ENCODE measurements around the gene FIZ1.

FIZ1 gene

DNA sequence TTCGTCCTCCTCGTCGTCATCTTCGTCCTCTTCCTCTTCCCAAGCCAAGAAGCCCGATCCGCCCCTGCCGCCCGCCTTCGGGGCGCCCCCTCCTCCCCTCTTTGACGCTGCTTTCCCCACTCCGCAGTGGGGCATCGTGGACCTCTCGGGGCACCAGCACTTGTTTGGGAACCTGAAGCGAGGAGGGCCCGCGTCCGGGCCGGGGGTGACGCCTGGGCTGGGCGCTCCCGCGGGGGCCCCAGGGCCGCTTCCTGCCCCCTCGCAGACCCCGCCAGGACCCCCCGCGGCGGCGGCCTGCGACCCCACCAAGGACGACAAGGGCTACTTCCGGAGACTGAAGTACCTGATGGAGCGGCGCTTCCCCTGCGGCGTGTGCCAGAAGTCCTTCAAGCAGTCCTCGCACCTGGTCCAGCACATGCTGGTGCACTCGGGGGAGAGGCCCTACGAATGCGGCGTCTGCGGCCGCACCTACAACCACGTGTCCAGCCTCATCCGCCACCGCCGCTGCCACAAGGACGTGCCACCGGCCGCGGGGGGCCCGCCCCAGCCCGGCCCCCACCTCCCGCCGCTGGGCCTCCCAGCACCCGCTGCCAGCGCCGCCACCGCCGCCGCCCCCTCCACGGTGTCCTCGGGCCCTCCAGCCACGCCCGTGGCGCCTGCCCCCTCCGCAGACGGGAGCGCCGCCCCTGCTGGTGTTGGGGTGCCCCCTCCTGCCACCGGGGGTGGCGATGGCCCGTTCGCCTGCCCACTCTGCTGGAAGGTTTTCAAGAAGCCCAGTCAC is 14.8 kb upstream of the FIZ1 start:
- DNase-seq (ENCODE audit: low read depth in 2 of 2), result no peak

DNA sequence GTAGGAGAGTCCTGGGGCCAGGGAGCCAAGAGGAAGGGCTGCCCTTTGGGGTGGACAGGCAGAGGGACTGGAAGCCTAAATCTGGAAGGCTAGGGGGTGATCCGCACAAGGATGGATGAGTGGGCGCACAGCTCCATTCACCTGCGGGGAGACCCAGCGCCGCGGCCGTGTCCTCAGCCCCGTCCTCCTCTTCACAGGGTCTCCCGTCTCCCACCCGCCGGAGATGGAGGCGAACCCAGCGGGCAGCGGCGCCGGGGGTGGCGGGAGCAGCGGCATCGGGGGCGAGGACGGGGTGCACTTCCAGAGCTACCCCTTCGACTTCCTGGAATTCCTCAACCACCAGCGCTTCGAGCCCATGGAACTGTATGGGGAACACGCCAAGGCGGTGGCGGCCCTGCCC is 14.1 kb upstream of the FIZ1 start:
- DNase-seq (ENCODE audit: low read depth in 2 of 2), result no peak

DNA sequence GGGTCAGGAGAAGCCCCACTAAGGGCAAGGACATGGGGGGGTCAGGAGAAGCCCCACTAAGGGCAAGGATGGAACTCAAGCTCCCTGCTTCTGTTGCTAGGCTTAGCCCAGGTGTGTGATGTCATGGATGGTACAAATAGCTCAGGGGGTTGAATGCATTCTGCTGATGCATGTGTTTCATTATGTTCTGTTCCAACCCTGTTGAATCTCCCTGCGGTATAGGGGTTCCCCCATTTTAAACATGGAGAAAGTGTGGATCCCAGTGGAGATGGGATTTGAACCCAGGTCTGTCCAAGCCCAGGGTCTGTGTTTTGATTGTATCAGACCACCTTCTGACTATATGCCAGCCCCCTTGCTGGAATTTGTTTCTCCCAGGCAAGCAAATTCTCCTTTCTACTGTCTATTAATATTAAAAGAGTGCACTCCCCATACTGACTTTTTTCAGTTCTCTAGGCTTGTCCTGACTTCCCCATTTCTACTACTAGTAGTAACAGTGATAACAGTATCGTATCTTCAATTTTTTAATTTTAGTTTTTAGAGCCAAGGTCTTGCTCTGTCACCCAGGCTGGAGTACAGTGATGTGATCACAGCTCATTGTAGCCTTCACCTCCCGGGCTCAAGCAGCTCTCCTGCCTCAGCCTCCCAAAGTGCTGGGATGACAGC is 12.8 kb upstream of the FIZ1 start:
- DNase-seq (ENCODE audit: low read depth in 2 of 2), result no peak

DNA sequence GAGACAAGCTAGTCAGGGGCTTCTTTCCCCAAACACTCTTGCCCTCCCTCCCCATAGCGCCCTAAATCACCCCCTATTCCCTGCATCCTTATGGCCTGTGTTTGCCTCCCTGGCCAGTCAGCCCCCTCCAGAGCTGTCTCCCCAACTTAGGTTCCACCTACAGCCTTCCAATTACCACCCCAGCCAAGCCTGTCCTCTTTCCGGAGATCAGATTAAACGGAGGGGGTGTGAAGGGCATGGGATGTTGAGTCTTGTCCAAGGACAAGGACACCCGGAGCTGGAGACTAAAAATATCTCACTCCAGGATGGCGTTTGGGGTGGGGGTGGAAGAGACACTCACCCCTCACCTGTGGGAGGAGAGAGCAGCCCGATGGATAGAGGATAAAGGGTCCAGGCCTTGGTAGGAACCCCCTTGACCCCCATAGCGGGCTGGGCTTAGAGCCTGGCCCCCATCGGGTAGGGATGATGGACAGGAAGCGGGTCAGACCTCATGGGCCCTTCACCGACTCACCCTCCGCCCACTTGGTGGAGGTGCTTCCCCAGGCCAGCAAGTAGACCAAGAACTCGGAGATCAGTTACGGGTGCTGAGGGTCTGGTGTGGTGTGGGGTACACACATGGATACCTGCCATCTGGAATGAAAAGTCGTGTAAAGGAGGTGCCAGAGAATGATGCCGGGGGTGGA is 12.1 kb upstream of the FIZ1 start:
- DNase-seq (ENCODE audit: low read depth in 2 of 2), result no peak

DNA sequence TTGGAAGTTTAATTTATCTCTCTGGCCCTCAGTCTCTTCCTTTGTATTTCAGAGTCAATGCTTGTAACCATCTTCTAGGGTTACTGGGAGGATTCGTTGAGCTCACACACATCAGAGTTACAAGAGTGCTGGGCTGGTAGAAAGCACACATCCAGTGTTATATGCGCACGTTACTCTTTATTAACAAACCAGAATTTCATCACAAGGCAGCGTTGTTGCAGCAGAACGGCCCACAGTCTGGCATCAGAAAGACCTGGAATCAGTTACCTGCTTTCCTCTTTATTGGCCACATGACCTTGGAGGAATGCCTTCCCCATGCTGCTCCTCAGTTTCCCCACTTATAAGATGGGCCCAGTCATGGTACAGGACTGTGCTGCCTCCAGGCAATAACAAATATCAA is 10.0 kb upstream of the FIZ1 start:
- DNase-seq (ENCODE audit: low read depth in 2 of 2), result no peak

DNA sequence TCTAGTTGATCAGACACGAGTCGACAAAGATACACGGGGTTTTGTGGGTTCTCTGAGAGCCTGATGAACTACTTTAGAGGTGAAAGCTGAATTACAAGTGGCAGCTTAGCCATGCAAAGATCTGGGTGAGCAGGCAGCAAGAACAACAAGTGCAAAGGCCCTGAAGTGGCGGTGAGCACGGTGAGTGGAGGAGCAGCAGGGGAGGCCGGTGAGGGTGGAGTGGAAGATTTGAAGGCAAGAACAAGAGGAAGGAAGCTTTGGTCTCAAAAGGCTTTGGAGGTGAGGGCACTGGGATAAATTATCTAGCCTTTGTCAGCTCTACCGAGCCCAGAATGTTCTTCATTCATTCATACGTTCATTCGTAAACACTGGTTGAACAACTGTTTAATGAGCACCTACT is 7.5 kb upstream of the FIZ1 start:
- no peak for DNase-seq (ENCODE audit: low read depth in 2 of 2)

DNA sequence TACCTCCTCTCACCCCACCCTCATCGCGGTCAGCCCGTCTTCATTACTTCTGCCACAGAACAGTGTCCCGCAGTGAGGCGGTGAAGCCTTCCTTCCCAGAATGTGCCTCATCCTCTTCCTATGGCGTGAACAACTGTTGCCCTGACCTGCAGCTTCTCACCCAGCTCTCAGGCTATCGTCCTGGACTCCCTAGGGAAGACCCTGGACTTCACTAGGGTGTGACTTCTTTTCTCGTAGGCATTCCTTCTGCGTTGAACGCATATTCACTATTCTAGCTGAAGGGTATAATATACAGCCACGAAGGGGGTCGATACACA is 7.1 kb upstream of the FIZ1 start:
- DNase-seq (ENCODE audit: low read depth in 2 of 2), result no peak

DNA sequence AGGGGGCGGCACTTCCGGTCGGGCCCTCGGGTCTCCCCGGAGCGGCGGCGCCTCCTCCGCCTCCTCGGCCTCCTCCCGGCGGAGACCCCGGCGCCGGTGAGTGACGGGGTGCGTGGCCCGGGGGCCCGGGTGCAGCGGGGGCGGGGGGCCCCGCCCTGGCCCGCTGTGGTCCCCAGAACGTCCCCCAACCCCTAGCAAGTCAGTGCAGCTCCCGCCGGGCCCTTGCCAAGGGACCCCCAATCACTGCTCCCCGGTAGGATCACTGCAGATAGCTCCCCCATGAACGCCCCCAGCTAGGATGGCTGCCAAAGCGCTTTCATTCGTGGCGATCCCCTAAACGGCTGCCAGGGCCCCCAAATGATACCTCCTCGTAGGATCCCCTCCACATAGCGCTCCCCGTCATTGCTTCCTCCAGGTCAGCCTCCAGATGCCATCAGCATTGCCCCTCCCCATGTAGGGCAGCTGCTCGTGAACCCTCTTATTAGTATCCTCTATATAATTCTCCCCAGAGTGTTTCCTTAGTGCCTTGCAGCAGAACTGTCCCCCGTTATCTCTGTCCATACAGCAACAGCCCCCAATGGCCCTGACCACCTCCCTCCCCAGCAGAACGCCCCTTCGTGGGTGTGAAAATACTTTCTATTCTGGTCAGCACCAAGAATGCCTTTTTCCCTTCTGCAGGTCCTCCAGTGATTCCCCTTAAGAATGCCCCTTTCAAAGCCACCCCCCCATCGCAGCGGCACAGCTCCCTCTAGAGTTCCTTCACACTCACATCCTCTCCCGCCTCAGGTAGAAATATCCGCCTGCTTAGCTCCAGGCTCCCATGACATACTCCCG is 6.5 kb upstream of the FIZ1 start, which contains the start of gene ZNF865:
TSS of gene ZNF865 (plus strand) at position 11 of the 834 bp plus-strand sequence. CDS start 7,972 bp downstream, outside the sequence.
- peak; percentile 58 for DNase-seq (ENCODE audit: low read depth in 2 of 2)

DNA sequence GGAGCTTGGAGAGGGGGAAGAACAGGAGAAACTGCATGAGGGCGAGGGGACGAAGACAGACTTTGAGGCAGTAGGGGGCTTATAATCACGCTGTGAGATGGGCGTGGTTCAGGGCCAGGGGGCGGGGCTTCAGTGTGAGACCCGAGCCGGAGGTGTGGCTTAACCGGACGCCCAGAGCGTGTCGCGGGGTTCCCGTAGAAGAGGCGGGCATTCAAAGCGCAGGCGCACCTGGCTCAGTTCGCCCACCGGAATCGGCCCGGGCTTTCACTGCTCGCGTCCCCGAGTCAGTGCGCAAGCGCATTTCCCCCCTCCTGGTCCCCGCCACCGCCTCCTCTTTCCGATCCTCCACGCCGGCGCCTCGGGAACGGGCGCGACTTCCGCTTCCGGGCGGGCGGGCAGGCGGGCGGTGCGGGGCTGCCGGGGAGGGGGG is 5.9 kb upstream of the FIZ1 start:
- DNase-seq (ENCODE audit: low read depth in 2 of 2), result peak; percentile 97 to 99

DNA sequence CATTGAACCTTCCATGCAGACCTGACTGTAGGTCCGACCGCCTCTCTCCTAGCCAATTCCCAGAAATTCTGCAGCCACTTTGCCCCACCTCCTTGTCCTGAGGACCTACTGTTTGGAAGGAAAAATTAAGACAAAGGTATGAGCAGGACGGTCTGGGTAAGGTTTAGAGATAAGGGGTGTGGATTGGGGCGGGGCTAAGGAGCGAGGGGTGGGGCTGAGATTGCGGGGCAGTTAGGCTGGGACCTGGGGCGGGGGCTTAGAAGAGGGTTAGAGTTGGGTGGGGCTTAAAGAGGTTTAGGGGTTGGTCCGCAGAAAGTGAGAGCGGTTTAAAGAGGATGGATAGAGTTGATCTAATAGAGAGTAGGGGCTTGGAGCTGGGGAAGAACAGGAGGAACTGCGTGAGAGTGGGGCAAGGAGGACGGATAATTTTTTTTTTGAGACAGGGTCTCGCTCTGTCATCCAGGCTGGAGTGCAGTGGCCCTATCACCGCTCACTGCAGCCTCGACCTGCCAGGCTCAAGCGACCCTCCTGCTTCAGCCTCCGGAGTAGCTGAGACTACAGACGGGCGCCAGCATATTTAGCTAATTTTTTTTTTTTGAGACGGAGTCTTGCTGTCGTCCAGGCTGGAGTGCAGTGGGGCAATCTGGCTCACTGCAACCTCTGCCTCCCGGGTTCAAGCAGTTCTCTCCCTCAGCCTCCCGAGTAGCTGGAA is 4.4 kb upstream of the FIZ1 start:
- DNase-seq (ENCODE audit: low read depth in 2 of 2), result no peak

DNA sequence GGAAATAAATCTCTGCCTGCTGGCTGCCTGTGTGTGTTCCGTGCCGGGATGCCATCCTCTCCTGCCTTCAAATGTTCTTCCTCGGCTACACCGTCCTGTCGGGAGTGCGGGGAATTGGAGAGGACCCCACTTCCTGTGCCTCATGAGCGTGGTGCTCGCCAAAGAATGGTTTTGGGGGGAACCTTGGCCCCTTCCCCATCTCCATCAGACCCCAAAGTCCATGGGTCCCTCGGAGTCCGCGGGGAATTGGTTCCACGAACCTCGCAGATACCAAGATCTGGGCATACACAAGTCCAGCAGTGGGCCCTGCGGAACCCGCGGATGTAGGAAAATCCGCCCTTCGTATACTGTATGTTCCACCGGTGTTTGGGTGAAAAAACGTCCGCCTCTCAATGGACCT is 3.8 kb upstream of the FIZ1 start:
- DNase-seq (ENCODE audit: low read depth in 2 of 2), result no peak

DNA sequence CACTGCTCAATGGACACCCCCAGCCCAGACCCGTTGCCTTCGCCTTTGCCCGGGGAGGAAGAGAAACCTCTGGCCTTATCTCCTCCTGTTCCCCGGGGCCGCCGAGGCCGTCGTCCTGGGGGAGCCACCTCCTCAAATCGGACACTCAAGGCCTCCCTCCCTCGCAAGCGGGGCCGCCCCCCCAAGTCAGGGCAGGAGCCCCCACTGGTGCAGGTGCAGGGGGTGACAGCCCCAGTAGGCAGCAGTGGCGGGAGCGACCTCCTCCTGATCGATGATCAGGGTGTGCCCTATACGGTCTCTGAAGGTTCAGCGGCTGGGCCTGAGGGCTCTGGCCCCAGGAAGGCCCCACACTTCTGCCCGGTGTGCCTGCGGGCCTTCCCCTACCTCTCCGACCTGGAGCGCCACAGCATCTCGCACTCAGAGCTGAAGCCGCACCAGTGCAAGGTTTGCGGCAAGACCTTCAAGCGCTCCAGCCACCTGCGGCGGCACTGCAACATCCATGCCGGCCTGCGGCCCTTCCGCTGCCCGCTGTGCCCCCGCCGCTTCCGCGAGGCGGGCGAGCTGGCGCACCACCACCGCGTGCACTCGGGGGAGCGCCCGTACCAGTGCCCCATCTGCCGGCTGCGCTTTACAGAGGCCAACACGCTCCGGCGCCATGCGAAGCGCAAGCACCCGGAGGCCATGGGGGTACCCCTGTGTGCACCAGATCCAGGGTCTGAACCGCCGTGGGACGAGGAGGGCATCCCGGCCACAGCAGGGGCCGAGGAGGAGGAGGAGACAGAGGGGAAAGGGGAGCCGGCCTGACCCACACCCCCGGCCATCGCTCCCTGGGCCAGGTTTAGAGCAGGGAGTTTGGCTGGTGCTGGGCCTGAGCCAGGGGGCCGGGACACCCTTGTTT is 3.0 kb upstream of the FIZ1 start:
- DNase-seq (ENCODE audit: low read depth in 2 of 2), result no peak

DNA sequence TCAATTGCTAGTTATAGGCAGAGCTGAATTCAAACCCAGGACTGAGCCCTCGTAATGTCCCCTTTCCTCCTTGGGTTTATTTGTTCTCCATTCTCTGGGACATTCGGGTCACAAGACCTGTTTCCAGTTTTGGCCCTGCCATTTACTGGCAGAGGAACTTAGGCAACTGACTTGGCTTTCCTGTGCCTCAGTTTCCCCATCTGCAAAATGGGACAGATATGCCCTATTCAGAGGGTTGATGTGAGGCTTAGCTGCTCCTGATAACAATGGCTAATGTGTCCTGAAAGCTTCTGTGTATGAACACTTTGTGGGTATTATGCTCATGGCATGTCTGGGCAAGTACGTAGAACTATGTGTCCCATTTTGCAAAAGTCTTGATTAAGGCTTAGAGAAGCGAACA is 1.8 kb upstream of the FIZ1 start:
- no peak for DNase-seq (ENCODE audit: low read depth in 2 of 2)

DNA sequence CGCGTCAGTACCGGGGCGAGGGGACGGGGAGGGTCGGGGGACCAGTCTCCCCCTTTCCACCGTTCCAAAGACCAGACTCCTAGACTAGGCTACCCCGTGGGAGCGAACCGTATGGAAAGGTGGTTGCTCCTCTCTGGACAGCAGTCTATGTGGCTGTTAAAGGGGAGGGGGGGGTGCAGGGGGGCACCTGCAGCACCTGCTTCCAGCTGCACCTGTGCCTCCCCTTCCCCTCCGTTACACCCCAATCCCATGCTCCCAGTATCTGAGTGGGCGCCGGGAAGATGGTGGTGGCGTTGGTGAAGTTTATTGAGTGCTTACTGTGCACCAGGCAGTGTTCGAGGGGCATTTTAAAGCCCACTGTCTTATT is 1.3 kb upstream of the FIZ1 start:
- no peak for DNase-seq (ENCODE audit: low read depth in 2 of 2)

DNA sequence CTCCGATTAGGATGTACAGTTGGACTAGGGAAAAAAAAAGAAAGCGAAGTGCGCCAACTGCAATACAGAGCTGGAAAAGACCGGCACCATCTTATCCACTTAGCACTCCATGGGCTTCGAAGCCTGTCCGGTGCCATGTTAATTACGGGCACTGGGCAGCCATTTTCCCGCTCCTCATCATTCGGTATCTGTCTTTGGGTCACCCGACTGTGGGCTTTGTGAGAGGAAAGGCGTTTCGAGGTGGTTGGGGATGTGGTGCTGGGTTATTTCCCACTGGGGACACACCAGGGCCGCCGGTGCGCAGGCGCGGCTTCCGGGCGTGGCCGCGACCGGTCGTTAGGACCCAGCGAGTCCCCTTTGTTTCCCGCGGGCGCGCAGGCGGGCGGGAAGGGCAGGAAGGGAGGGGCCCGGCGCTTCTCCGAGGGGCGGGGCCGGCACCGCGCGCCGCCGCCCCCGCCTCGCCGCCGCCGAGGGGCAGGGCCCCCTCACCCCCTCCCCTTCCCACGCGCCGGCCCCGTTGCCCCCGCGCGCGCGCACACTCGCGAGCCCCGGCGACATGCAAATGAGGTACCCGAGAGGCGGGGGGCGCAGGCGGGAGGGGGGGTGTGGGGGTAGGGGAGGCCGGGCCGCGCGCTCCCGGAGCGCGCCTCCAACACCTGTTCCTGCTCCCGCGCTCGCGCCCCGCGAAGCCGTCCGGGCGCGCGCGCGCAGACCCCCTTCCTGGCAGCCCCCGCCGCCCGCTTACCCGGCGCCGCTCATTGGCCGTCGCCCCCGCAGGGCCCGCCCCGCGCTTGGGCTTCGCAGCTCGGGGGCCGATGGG is 735 bp upstream of the FIZ1 start, which contains the start of gene ZNF524:
TSS of gene ZNF524 (plus strand) at position 447 of the 820 bp plus-strand sequence. CDS start 1,825 bp downstream, outside the sequence.
- DNase-seq (ENCODE audit: low read depth in 2 of 2), result peak; percentile 73 to 81

DNA sequence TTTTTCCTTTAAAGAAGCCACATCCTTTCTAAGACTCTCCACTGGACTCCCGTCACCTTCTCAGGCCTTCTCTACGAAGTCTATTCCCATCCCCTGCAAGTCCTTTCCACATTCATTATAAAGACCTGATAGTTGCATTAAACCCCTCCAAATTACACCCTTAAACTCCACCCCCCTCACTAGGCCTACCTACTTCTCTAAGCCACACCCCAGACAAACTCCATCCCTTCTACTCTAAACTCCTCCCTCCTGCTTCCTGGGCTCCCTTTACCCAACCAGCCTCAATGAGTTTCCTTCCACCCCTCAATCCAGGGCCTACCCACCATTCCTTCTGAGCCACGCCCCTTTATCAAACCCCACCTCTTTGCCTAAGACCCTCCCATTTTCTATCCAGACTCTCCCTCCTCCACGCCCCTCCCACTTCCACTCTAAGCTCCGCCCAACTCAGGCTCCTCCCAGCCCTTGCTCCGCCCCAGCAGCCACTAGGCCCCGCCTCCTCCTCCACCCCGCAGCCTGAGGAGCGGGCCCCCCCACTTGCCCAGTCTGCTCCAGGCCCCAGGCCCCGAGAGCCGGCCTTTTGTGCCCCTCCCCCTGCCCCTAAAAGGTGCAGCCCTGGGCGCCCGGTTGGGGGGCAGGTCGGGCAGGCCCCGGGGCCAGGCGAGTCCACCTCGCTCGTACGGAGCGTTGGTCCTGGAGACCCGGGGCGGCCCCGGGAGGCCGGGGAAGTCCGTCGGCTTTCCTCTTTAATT is 424 bp downstream of the FIZ1 start:
- peak; percentile 83 to 86 for DNase-seq (ENCODE audit: low read depth in 2 of 2)

DNA sequence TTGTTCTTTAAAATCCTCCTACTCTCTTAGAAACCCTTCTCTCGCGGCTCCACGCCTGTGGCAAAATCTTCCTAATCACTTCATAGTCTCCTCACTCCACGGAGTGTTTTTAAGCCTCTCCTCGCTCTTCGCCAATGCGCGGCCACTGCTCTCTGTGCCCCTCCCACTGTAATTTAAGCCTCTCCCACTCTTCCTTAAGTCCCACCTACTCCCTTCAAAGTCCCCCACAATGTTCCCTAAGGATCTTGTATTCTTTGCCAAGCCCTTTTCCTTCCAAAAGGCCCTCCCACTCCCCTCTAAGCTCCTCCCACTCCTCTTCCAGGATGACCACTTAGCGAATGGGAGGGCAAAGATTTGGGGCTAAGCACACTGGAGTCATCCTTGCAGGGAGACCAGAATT is 1.3 kb downstream of the FIZ1 start:
- DNase-seq (ENCODE audit: low read depth in 2 of 2), result no peak

DNA sequence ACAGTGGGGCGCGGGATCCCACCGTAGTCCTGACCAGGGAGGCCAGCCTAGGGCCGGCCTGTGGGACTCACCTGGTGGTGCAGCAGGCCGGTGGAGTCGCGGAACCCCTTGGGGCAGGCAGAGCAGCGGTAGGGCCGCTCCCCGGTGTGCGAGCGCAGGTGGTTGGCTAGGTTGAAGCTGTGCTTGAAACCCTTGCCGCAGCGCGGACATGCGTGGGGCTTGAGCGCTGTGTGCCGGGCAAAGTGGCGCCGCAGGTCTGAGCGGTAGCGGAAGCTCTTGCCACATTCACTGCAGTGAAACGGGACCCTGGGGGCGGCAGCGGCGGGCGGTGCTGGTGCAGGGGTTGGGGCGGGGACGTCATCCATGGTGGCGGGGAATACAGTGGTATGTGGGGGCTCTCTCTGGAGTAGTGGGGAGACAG is 1.8 kb downstream of the FIZ1 start:
- no peak for DNase-seq (ENCODE audit: low read depth in 2 of 2)

DNA sequence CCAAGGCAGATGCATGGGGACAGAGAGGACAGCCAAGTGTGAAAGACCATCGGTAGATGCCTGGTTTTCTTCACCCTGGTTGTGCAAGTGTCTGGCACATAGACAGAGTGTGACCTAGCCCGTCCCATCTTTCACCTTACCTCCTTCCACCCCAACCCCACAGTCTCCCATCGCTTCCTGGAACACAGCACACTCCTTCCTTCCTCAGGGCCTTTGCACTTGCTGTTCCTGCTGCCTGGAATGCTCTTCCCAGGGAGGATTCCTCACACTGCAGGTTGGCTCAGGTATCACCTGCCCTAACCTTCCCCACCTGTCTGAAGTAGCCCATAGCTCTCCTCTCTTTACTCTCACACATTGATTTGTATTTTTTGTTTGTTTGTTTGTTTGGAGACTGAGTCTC is 3.0 kb downstream of the FIZ1 start:
- DNase-seq (ENCODE audit: low read depth in 2 of 2), result no peak
